ENCODE data around the gene TLE5.
"Not testable (repeated sequence)": the region's sequence is repeated elsewhere in the genome, so short reads cannot be mapped to it uniquely, and the experiment has no call there.

Gene TLE5

GRCh38 chr19:3061182-3062161 lies 823 bp downstream of the TLE5 start:
- DNase-seq (ENCODE audit: low read depth), result peak; percentile 55

- DNase-seq (ENCODE audit: low read depth), result no peak
Observed at GRCh38 chr19:3060857-3061181, 1.5 kb downstream of the TLE5 start.

- no peak for DNase-seq (ENCODE audit: low read depth)
Observed at GRCh38 chr19:3059653-3060052, 2.6 kb downstream of the TLE5 start.

- no peak for DNase-seq (ENCODE audit: low read depth)
Observed at GRCh38 chr19:3058821-3059314, 3.4 kb downstream of the TLE5 start.

GRCh38 chr19:3058009-3058820 lies 4.1 kb downstream of the TLE5 start:
- DNase-seq (ENCODE audit: low read depth), result no peak

GRCh38 chr19:3057275-3057714 lies 5.0 kb downstream of the TLE5 start:
- DNase-seq (ENCODE audit: low read depth), result peak; percentile 75

- no peak for DNase-seq (ENCODE audit: low read depth)
Observed at GRCh38 chr19:3056417-3057088, 5.7 kb downstream of the TLE5 start.

- no peak for DNase-seq (ENCODE audit: low read depth)
Observed at GRCh38 chr19:3055741-3056416, 6.4 kb downstream of the TLE5 start.

- no peak for DNase-seq (ENCODE audit: low read depth)
Observed at GRCh38 chr19:3054972-3055740, 7.1 kb downstream of the TLE5 start.

- DNase-seq (ENCODE audit: low read depth), result no peak
Observed at GRCh38 chr19:3054265-3054971, 7.9 kb downstream of the TLE5 start.

- DNase-seq (ENCODE audit: low read depth), result no peak
Observed at GRCh38 chr19:3053780-3054179, 8.5 kb downstream of the TLE5 start.

GRCh38 chr19:3053218-3053621 lies 9.1 kb downstream of the TLE5 start:
- no peak for DNase-seq (ENCODE audit: low read depth)

- DNase-seq (ENCODE audit: low read depth), result not testable (repeated sequence)
Observed at GRCh38 chr19:3050016-3050415, 12.3 kb downstream of the TLE5 start.

- DNase-seq (ENCODE audit: low read depth), result no peak
Observed at GRCh38 chr19:3049089-3049488, 13.2 kb downstream of the TLE5 start.

- DNase-seq (ENCODE audit: low read depth), result no peak
Observed at GRCh38 chr19:3048190-3048533, 14.1 kb downstream of the TLE5 start.

GRCh38 chr19:3047496-3048189 lies 14.7 kb downstream of the TLE5 start:
- peak; percentile 79 for DNase-seq (ENCODE audit: low read depth)

- DNase-seq (ENCODE audit: low read depth), result no peak
Observed at GRCh38 chr19:3046698-3047495, 15.4 kb downstream of the TLE5 start.

- no peak for DNase-seq (ENCODE audit: low read depth)
Observed at GRCh38 chr19:3045885-3046697, 16.2 kb downstream of the TLE5 start.
